ENCODE results near the gene SNAPIN.
A peak's percentile ranks its signal among the peaks of the same experiment; 100 is the strongest.
"Not testable (repeated sequence)": the region's sequence is repeated elsewhere in the genome, so short reads cannot be mapped to it uniquely, and the experiment has no call there.

SNAPIN gene

DNA sequence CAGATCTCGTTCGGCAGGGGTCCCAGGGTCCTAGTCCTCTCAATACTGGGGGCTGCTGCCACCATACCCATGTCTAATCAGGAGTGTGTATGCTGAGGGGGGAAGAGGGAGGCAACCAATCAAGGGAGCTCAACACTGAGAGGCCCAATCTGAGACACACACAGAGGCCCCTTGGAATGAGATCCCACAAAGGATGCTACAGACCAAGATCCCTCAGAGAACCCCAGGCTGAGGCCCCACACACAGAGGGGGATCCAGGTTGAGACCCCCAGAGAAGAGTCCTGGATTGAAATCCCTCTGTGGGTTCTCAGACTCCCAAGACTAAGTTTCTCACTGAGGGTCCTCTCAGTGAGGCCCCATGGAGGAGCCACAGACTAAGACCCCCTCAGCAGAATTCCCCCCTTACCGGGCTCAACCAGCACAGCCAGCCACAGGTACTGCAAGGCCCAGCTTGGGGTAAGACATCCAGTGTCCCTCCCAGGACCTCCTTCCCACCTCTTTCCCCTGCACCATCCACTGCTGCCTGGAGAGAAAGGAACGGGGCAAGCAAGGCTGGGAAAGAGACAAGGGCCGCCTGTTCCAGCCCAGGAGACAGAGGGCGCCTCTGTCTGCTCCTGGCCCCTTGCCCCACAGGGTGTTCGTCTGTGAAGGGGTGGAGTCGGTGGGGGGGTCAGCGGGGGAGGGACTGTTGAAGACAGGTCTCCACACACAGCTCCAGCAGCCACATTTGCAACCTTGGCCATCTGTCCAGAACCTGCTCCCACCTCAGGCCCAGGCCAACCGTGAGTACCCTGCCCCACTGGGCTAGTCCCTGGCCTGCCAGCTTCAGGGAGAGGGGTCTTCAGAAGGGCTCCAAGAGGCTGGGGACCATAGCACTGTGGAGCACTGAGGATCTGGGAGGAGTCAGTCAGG, 30.5 kb upstream of the SNAPIN start, which contains the start of gene S100A1:
S100A1 (plus strand) TSS at position 720 of the 912 bp plus-strand sequence. CDS start 2,088 bp downstream, outside the sequence.
- DNase-seq: no peak

DNA sequence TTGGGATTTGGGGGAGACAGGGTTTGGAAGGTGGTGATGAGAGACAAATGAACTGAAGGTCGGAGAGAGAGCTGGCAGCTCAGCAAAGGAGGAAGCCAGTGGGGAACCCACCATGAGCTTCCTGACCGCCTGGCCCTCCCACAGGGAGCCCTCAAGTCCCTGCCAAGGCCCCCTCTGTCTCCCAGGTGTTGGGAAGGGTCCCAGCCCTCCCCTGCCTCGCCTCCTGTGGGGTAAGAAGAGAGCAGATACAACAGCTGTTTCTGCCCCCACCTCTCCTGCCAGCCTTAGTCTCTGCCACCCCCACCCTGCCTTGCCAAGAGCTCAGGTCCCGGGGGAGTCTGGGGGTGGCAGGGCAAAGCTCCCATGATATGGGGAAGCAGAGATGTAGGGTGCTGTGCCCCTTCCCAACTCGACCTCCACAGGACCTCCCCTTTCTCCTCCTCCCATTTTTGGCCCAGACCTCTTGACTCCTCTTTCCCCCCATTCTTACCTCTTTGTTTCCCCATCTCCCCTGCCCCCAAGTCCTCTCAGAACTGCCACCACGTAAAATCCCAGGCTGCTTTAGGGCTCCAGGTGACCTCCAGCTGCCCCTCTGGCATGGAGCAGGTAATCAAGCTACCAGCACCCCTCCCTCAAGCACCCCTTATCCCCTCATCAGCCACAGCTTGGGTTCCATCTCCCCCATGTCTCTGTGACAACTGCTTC, 29.7 kb upstream of the SNAPIN start:
- DNase-seq: no peak

GRCh38 chr1:153629343-153629665, 29.2 kb upstream of the SNAPIN start:
- DNase-seq: no peak

- DNase-seq: no peak
Observed at GRCh38 chr1:153629971-153630370, 28.5 kb upstream of the SNAPIN start.

GRCh38 chr1:153630384-153630783, 28.1 kb upstream of the SNAPIN start:
- DNase-seq: no peak

- DNase-seq: no peak
Observed at GRCh38 chr1:153631047-153632022, 27.2 kb upstream of the SNAPIN start.

- no peak for DNase-seq
Observed at GRCh38 chr1:153633161-153633753, 25.2 kb upstream of the SNAPIN start.

GRCh38 chr1:153633754-153634665, 24.5 kb upstream of the SNAPIN start, which contains the start of gene CHTOP:
CHTOP (plus strand) TSS chr1:153634066; CDS start chr1:153636589, 2,523 bp downstream.
- DNase-seq: peak; percentile 90

GRCh38 chr1:153635872-153636271, 22.6 kb upstream of the SNAPIN start:
- DNase-seq: no peak

DNA sequence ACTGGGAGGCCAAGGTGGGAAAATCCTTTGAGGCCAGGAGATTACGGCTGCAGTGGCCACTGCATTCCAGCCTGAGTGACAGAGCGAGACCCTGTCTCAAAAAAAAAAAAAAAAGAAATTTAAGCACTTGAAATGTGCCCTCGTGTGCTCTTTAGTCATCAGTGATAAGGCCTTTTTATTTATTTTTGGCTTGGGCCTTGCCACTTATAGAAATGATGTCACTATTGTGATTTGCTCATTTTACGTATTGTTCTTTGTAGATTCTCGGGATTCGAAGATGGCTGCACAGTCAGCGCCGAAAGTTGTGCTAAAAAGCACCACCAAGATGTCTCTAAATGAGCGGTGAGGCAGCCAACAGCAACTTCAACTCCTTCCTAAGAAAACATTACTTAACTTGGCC, 22.2 kb upstream of the SNAPIN start:
- no peak for DNase-seq

DNA sequence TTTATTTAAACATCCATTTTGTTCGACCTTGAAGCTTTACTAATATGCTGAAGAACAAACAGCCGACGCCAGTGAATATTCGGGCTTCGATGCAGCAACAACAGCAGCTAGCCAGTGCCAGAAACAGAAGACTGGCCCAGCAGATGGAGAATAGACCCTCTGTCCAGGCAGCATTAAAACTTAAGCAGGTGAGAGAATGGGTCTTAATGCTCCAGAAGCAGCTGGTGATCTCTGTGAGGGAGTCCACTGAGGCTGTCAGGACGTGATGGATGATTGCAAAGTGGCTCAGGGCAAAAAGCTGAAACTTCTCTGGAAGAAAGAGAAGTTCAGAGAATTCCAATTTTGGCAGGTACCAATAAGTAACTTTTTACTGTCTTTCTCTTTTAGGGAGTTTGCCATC, 20.2 kb upstream of the SNAPIN start:
- DNase-seq: no peak

GRCh38 chr1:153639280-153639679, 19.2 kb upstream of the SNAPIN start:
- no peak for DNase-seq

DNA sequence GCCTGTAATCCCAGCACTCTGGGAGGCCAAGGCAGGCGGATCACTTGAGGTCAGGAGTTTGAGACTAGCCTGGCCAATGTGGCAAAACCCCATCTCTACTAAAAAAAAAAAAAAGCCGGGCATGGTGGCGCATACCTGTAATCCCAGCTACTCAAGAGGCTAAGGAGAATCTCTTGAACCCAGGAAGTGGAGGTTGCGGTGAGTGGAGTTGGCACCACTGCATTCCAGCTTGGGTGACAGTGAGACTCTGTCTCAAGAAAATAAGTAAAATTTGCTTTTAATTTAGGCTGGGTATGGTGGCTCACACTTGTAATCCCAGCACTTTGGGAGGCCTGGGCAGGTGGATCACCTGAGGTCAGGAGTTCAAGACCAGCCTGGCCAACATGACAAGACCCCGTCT, 18.3 kb upstream of the SNAPIN start:
- not testable (repeated sequence) for DNase-seq

DNA sequence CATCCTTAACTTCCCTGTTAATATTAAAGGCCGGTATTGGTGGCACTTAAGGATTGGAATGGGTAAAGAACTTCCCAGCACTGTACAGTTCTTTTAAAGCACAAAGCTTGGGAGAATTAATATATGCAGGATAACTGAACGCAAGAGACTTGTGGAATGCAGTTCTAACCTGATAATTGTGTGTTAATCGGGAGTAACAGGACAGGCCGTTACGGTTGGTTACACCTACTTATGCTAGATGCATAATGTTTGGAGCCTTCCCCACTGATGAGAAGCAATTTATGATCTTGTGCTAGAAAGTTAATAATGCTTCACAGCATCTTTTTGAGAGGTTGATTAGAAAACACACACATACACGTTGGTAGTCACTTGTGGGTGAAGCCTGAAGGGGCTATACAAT, 17.6 kb upstream of the SNAPIN start:
- DNase-seq: no peak

DNA sequence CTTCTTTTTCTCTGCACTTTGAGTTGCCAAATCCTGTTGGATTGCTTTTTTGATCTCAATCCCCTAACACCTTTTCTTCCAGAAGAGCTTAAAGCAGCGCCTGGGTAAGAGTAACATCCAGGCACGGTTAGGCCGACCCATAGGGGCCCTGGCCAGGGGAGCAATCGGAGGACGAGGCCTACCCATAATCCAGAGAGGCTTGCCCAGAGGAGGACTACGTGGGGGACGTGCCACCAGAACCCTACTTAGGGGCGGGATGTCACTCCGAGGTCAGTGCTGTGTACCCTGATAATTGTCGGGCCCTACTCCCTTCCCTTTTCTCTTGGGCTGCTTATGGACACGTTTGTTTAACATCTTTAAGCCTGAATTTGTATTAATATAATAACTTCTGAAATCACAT, 16.3 kb upstream of the SNAPIN start:
- no peak for DNase-seq

- no peak for DNase-seq
Observed at GRCh38 chr1:153643100-153643499, 15.4 kb upstream of the SNAPIN start.

GRCh38 chr1:153643816-153644215, 14.7 kb upstream of the SNAPIN start:
- DNase-seq: no peak

DNA sequence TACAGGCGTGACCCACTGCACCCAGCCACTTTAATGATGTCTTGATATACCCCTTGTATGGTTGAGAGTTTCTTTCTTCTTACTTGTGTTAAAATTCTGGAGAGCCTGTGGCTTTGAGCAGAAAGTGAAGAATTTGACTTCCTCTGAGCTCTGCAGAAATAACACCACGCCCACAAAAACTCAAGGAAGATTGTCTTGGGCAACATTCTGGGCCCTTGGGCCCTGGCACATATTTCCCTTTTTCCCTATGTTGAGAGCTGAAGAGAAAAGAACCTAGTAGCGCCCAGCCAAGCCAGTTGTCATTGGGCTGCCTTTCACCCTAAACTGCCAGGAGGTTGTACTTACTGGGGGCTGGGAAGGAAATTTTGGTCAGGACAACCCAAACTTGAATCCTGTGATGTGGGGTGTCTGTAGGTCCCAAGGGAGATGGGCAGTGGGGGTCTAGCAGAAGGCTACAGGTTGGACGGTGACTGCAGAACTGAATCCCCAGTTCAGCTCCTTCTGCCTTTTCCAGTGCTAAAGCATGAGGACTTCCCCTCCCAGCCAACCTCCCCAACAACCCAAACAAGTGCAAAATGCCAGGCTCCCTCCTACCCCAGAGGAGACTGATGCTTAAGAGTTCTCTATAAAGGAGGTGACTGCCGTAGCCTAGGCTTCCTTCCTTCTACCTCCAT, 11.7 kb upstream of the SNAPIN start:
- DNase-seq: no peak

DNA sequence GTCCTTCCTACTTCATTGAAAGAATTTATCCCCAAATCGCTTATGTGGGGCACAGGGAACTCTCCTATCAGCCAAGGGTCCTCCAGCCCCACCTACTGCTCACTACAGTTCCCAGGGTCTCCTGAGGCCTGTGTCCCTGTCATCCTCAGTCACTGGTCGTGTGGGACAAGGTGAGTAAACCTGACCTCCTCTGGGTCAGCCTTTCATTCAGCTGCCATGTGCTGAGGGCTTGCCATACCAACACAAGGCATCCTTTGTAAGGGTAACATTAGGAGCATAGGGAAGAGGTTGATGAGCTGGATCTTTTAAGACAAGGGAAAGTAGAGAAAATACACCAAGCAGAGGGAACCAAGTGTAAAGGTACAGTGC, 11.2 kb upstream of the SNAPIN start:
- no peak for DNase-seq

GRCh38 chr1:153648000-153648643, 10.4 kb upstream of the SNAPIN start:
- DNase-seq: no peak

Data from 8988T (cell line).